Activated CD4-positive, alpha-beta T cell treated with anti-CD3 and anti-CD28 coated beads, Interleukin-2, amount 50 U/mL, for 16 hours (primary cell): ENCODE measurements around the gene FHDC1.

Source experiments
- DNase-seq: peaks from one replicate; pipeline ENCODE4 v3.0.0-alpha.2; 2020

FHDC1 gene

GRCh38 chr4:153013202-153013977 lies 77.3 kb downstream of the FHDC1 start:
- no peak for DNase-seq

- no peak for DNase-seq
These were observed 78.3 kb downstream of the FHDC1 start for GRCh38 chr4:153014460-153014859.

- DNase-seq: no peak
These were observed 80.5 kb downstream of the FHDC1 start for GRCh38 chr4:153016592-153016991.

GRCh38 chr4:153018031-153018430 lies 81.9 kb downstream of the FHDC1 start:
- no peak for DNase-seq

GRCh38 chr4:153018684-153019083 lies 82.6 kb downstream of the FHDC1 start:
- DNase-seq: no peak

- no peak for DNase-seq
These were observed 83.8 kb downstream of the FHDC1 start for GRCh38 chr4:153019906-153020305.

- DNase-seq: no peak
These were observed 84.3 kb downstream of the FHDC1 start for GRCh38 chr4:153020457-153020856.

GRCh38 chr4:153021276-153021675 lies 85.2 kb downstream of the FHDC1 start:
- no peak for DNase-seq

GRCh38 chr4:153022241-153022715 lies 86.2 kb downstream of the FHDC1 start:
- DNase-seq: no peak

- no peak for DNase-seq
These were observed 87.0 kb downstream of the FHDC1 start for GRCh38 chr4:153023139-153023538.

- DNase-seq: no peak
These were observed 87.7 kb downstream of the FHDC1 start for GRCh38 chr4:153023692-153024394.

GRCh38 chr4:153024466-153024865 lies 88.3 kb downstream of the FHDC1 start:
- DNase-seq: no peak

GRCh38 chr4:153025406-153025805 lies 89.3 kb downstream of the FHDC1 start:
- DNase-seq: no peak

- DNase-seq: no peak
These were observed 90.6 kb downstream of the FHDC1 start for GRCh38 chr4:153026591-153027346.

- no peak for DNase-seq
These were observed 91.7 kb downstream of the FHDC1 start for GRCh38 chr4:153027866-153028265.

- no peak for DNase-seq
These were observed 92.4 kb downstream of the FHDC1 start for GRCh38 chr4:153028535-153028934.
